NT2/D1 (cell line): ENCODE data around the gene ZNF831.

Experiments used
- SUZ12 ChIP-seq: IDR thresholded peaks from 2 replicates; pipeline ENCODE4 v1.6.1; 2011; ENCODE audit not compliant: insufficient read length, insufficient read depth; ENCODE audit errors: extremely low read depth
- YY1 ChIP-seq: IDR thresholded peaks from 2 replicates; pipeline ENCODE4 v1.6.1; 2011; ENCODE audit not compliant: insufficient read length, insufficient read depth
- ZNF274 ChIP-seq: IDR thresholded peaks from 2 replicates; pipeline ENCODE4 v1.6.1; 2011; ENCODE audit warnings: mild to moderate bottlenecking, low read depth, low read length

- TF ChIP-seq SUZ12: no peak
- no peak for TF ChIP-seq YY1
- TF ChIP-seq ZNF274: no peak
Measured at GRCh38 chr20:59157531-59157930, 6.1 kb upstream of the ZNF831 start.
